Progenitor cell of endocrine pancreas (in vitro differentiated cells): Measurements from ENCODE around the gene SLCO2B1. TPM values are rescaled to one million over a fixed set of nuclear protein-coding genes. Genes with fewer than 3 reads are reported as not detected.

Source experiments
- DNase-seq: peaks from one replicate; pipeline ENCODE4 v3.0.0; 2021; ENCODE audit warnings: low spot score; ENCODE audit not compliant: unreplicated experiment
- H3K27ac Mint-ChIP-seq: 2 replicates; pipeline ENCODE4 v1.8.0; 2021; ENCODE audit warnings: mild to moderate bottlenecking, moderate library complexity, mixed read lengths
- H3K27me3 Mint-ChIP-seq: 2 replicates; pipeline ENCODE4 v1.8.0; 2021; ENCODE audit warnings: mixed read lengths
- H3K36me3 Mint-ChIP-seq: 2 replicates; pipeline ENCODE4 v1.8.0; 2022; ENCODE audit warnings: mixed read lengths; ENCODE audit not compliant: insufficient read depth
- H3K4me1 Mint-ChIP-seq: 2 replicates; pipeline ENCODE4 v1.8.0; 2021; ENCODE audit warnings: low read depth, mixed read lengths
- H3K4me3 Mint-ChIP-seq: 2 replicates; pipeline ENCODE4 v1.8.0; 2021; ENCODE audit warnings: low read depth, mild to moderate bottlenecking, moderate library complexity, mixed read lengths
- H3K9me3 Mint-ChIP-seq: 2 replicates; pipeline ENCODE4 v1.8.0; 2021; ENCODE audit warnings: low read depth, mixed read lengths
- total RNA-seq: library from RNA; stranded (reverse); gene quantifications from 2 replicates; pipeline ENCODE4 v1.2.1, GENCODE V29; 2021
- TF ChIP-seq, protein P1 (sequence below): fragments of 200-600 bp; sonication (generic); IDR thresholded peaks from one replicate; pipeline ENCODE4 v1.5.0; 2021; ENCODE audit warnings: antibody characterized with exemption, mild to moderate bottlenecking; ENCODE audit not compliant: unreplicated experiment

SLCO2B1 gene
- total RNA-seq, 1 donor from 2014 or later, result 6.6 TPM

- H3K27ac Mint-ChIP-seq, result peak overlapping the region; percentile 53
- no peak overlapping the region for H3K4me3 Mint-ChIP-seq
- no peaks in the 10 kb centered on the region for H3K9me3 Mint-ChIP-seq
- H3K4me1 Mint-ChIP-seq, result peaks cover 42% of the 10 kb centered on the region
- H3K36me3 Mint-ChIP-seq, result no peaks in the 10 kb centered on the region
- TF ChIP-seq, protein P1, sequence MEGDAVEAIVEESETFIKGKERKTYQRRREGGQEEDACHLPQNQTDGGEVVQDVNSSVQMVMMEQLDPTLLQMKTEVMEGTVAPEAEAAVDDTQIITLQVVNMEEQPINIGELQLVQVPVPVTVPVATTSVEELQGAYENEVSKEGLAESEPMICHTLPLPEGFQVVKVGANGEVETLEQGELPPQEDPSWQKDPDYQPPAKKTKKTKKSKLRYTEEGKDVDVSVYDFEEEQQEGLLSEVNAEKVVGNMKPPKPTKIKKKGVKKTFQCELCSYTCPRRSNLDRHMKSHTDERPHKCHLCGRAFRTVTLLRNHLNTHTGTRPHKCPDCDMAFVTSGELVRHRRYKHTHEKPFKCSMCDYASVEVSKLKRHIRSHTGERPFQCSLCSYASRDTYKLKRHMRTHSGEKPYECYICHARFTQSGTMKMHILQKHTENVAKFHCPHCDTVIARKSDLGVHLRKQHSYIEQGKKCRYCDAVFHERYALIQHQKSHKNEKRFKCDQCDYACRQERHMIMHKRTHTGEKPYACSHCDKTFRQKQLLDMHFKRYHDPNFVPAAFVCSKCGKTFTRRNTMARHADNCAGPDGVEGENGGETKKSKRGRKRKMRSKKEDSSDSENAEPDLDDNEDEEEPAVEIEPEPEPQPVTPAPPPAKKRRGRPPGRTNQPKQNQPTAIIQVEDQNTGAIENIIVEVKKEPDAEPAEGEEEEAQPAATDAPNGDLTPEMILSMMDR, result no peak
- no peak for DNase-seq
- H3K27me3 Mint-ChIP-seq, result peaks cover 5% of the 10 kb centered on the region
These were observed 1.9 kb downstream of the SLCO2B1 start for GRCh38 chr11:75152651-75153427.

GRCh38 chr11:75154646-75155569 is 4.0 kb downstream of the SLCO2B1 start:
- H3K4me3 Mint-ChIP-seq, result no peak overlapping the region
- no peaks in the 10 kb centered on the region for H3K36me3 Mint-ChIP-seq
- DNase-seq, result no peak
- no peaks in the 10 kb centered on the region for H3K9me3 Mint-ChIP-seq
- TF ChIP-seq, protein P1, result no peak
- H3K4me1 Mint-ChIP-seq, result peaks cover 52% of the 10 kb centered on the region
- peak overlapping the region; percentile 76 for H3K27ac Mint-ChIP-seq
- peaks cover 5% of the 10 kb centered on the region for H3K27me3 Mint-ChIP-seq

- H3K27ac Mint-ChIP-seq, result peak overlapping the region; percentile 76
These were observed 4.9 kb downstream of the SLCO2B1 start for GRCh38 chr11:75155570-75156422.

GRCh38 chr11:75158241-75158640 is 7.3 kb downstream of the SLCO2B1 start:
- no peak overlapping the region for H3K4me3 Mint-ChIP-seq

More at GRCh38 chr11:75155570-75156422, 4.9 kb downstream of the SLCO2B1 start:
- Mint-ChIP-seq H3K4me3 (peak overlapping the region; percentile 38), H3K27me3 (peaks cover under 1% of the 10 kb centered on the region), H3K36me3 (no peaks in the 10 kb centered on the region), H3K9me3 (peaks cover 2% of the 10 kb centered on the region), H3K4me1 (peaks cover 54% of the 10 kb centered on the region)
- no peak for DNase-seq
- TF ChIP-seq, protein P1, result no peak

More at GRCh38 chr11:75158241-75158640, 7.3 kb downstream of the SLCO2B1 start:
- Mint-ChIP-seq H3K27ac (peak overlapping the region; percentile 77), H3K4me1 (peaks cover 41% of the 10 kb centered on the region), H3K36me3 (peaks cover 3% of the 10 kb centered on the region), H3K27me3 (no peaks in the 10 kb centered on the region), H3K9me3 (peaks cover 7% of the 10 kb centered on the region)
- TF ChIP-seq, protein P1, result no peak
- DNase-seq, result no peak
